HEK293 (cell line): Measurements from ENCODE around the gene COA8.

ENCODE experiments used
- HOXD13 ChIP-seq: sonication (generic); formaldehyde crosslinking; IDR thresholded peaks from 2 replicates; pipeline ENCODE4 v1.8.0; 2022; ENCODE audit warnings: missing genetic modification reagents, borderline replicate concordance
- IKZF3 ChIP-seq: fragments of 450-650 bp; IDR thresholded peaks from 2 replicates; pipeline ENCODE4 v1.5.0; 2018; ENCODE audit warnings: missing biosample characterization, mild to moderate bottlenecking, missing genetic modification characterization, moderate library complexity
- KLF1 ChIP-seq: fragments of 450-650 bp; formaldehyde crosslinking; IDR thresholded peaks from 2 replicates; pipeline ENCODE4 v1.5.1; 2016; ENCODE audit warnings: missing biosample characterization, missing genetic modification characterization
- KLF10 ChIP-seq: fragments of 450-650 bp; IDR thresholded peaks from 2 replicates; pipeline ENCODE4 v1.5.1; 2018; ENCODE audit warnings: missing biosample characterization, mild to moderate bottlenecking, missing genetic modification characterization
- KLF17 ChIP-seq: fragments of 450-650 bp; formaldehyde crosslinking; IDR thresholded peaks from 2 replicates; pipeline ENCODE4 v1.5.1; 2016; ENCODE audit warnings: missing biosample characterization, missing genetic modification characterization
- MZF1 ChIP-seq: fragments of 450-650 bp; formaldehyde crosslinking; IDR thresholded peaks from 2 replicates; pipeline ENCODE4 v1.5.1; 2017; ENCODE audit warnings: missing biosample characterization, missing genetic modification characterization, borderline replicate concordance
- PBX3 ChIP-seq: sonication (generic); formaldehyde crosslinking; IDR thresholded peaks from 2 replicates; pipeline ENCODE4 v1.8.1; 2022; ENCODE audit warnings: mild to moderate bottlenecking, moderate library complexity, missing genetic modification reagents
- PRDM1 ChIP-seq: fragments of 450-650 bp; formaldehyde crosslinking; IDR thresholded peaks from 2 replicates; pipeline ENCODE4; 2016; ENCODE audit warnings: missing biosample characterization, missing genetic modification characterization
- PRDM10 ChIP-seq: fragments of 450-650 bp; formaldehyde crosslinking; IDR thresholded peaks from 2 replicates; pipeline ENCODE4 v1.5.1; 2016; ENCODE audit warnings: missing biosample characterization, missing genetic modification characterization
- SCRT1 ChIP-seq: fragments of 450-650 bp; formaldehyde crosslinking; IDR thresholded peaks from 2 replicates; pipeline ENCODE4 v1.5.1; 2016; ENCODE audit warnings: missing biosample characterization, missing genetic modification characterization, borderline replicate concordance
- SP7 ChIP-seq: fragments of 450-650 bp; formaldehyde crosslinking; IDR thresholded peaks from 2 replicates; pipeline ENCODE4 v1.5.1; 2016; ENCODE audit warnings: missing biosample characterization, missing genetic modification characterization
- ZBTB10 ChIP-seq: fragments of 450-650 bp; formaldehyde crosslinking; IDR thresholded peaks from 2 replicates; pipeline ENCODE4 v1.5.1; 2016; ENCODE audit warnings: missing biosample characterization, missing genetic modification characterization
- ZBTB48 ChIP-seq: fragments of 450-650 bp; formaldehyde crosslinking; IDR thresholded peaks from 2 replicates; pipeline ENCODE4 v1.5.1; 2016; ENCODE audit warnings: missing biosample characterization, missing genetic modification characterization
- ZFP69B ChIP-seq: fragments of 450-650 bp; formaldehyde crosslinking; IDR thresholded peaks from 2 replicates; pipeline ENCODE4 v1.5.1; 2016; ENCODE audit warnings: missing biosample characterization, missing genetic modification characterization
- ZNF112 ChIP-seq: fragments of 450-650 bp; formaldehyde crosslinking; IDR thresholded peaks from 2 replicates; pipeline ENCODE4 v1.5.0; 2017; ENCODE audit warnings: missing biosample characterization, missing genetic modification characterization
- ZNF133 ChIP-seq: fragments of 450-650 bp; formaldehyde crosslinking; IDR thresholded peaks from 2 replicates; pipeline ENCODE4 v1.5.1; 2016; ENCODE audit warnings: missing biosample characterization, missing genetic modification characterization
- ZNF2 ChIP-seq: fragments of 450-650 bp; formaldehyde crosslinking; IDR thresholded peaks from 2 replicates; pipeline ENCODE4 v1.5.1; 2016; ENCODE audit warnings: missing biosample characterization, missing genetic modification characterization
- ZNF211 ChIP-seq: fragments of 450-650 bp; formaldehyde crosslinking; IDR thresholded peaks from 2 replicates; pipeline ENCODE4 v1.5.1; 2016; ENCODE audit warnings: low read depth, missing biosample characterization, missing genetic modification characterization
- ZNF214 ChIP-seq: fragments of 450-650 bp; formaldehyde crosslinking; IDR thresholded peaks from 2 replicates; pipeline ENCODE4 v1.5.1; 2017; ENCODE audit warnings: missing biosample characterization, mild to moderate bottlenecking, missing genetic modification characterization, borderline replicate concordance
- ZNF280C ChIP-seq: fragments of 450-650 bp; formaldehyde crosslinking; IDR thresholded peaks from 2 replicates; pipeline ENCODE4 v1.5.1; 2016; ENCODE audit warnings: missing biosample characterization, missing genetic modification characterization
- ZNF292 ChIP-seq: fragments of 450-650 bp; formaldehyde crosslinking; IDR thresholded peaks from 2 replicates; pipeline ENCODE4 v1.5.1; 2016; ENCODE audit warnings: low read depth, missing biosample characterization, missing genetic modification characterization, borderline replicate concordance
- ZNF362 ChIP-seq: fragments of 450-650 bp; formaldehyde crosslinking; IDR thresholded peaks from 2 replicates; pipeline ENCODE4 v1.5.1; 2016; ENCODE audit warnings: missing biosample characterization, missing genetic modification characterization
- ZNF37A ChIP-seq: fragments of 450-650 bp; IDR thresholded peaks from 2 replicates; pipeline ENCODE4 v1.5.1; 2018; ENCODE audit warnings: missing biosample characterization, missing genetic modification characterization
- ZNF514 ChIP-seq: fragments of 450-650 bp; formaldehyde crosslinking; IDR thresholded peaks from 2 replicates; pipeline ENCODE4 v1.5.1; 2016; ENCODE audit warnings: missing biosample characterization, missing genetic modification characterization
- ZNF529 ChIP-seq: fragments of 450-650 bp; formaldehyde crosslinking; IDR thresholded peaks from 2 replicates; pipeline ENCODE4 v1.5.1; 2017; ENCODE audit warnings: missing genetic modification characterization, missing biosample characterization; ENCODE audit not compliant: insufficient replicate concordance
- ZNF558 ChIP-seq: fragments of 450-650 bp; formaldehyde crosslinking; IDR thresholded peaks from 2 replicates; pipeline ENCODE4 v1.5.1; 2016; ENCODE audit warnings: missing biosample characterization, missing genetic modification characterization
- ZNF610 ChIP-seq: fragments of 450-650 bp; formaldehyde crosslinking; IDR thresholded peaks from 2 replicates; pipeline ENCODE4 v1.5.1; 2016; ENCODE audit warnings: missing biosample characterization, missing genetic modification characterization, borderline replicate concordance
- ZNF670 ChIP-seq: fragments of 450-650 bp; formaldehyde crosslinking; IDR thresholded peaks from 2 replicates; pipeline ENCODE4 v1.5.1; 2016; ENCODE audit warnings: missing biosample characterization, missing genetic modification characterization, low read depth

Gene COA8

GRCh38 chr14:103542605-103543088 is 20.1 kb upstream of the COA8 start (continued):
- TF ChIP-seq PRDM10 (tag by site-specific recombination): no peak
- TF ChIP-seq ZNF610: no peak
- TF ChIP-seq SP7 (tag by site-specific recombination): 0 out of 2 replicates have a peak, but pooled peaks have one; percentile 45
- no peak for TF ChIP-seq MZF1
- no peak for TF ChIP-seq ZNF214 (tag by site-specific recombination)
- peak; percentile 77 for TF ChIP-seq IKZF3 (tag by site-specific recombination)
- no peak for TF ChIP-seq ZNF37A (tag by site-specific recombination)
- TF ChIP-seq PRDM1: no peak
- no peak for TF ChIP-seq ZNF514 (tag by site-specific recombination)
- no peak for TF ChIP-seq PBX3 (CRISPR knock-in tag)
- no peak for TF ChIP-seq ZNF2 (tag by site-specific recombination)
- 0 out of 2 replicates have a peak, but pooled peaks have one; percentile 17 for TF ChIP-seq ZBTB10
- TF ChIP-seq ZNF211: no peak
- no peak for TF ChIP-seq ZBTB48 (tag by site-specific recombination)
- no peak for TF ChIP-seq ZNF292 (tag by site-specific recombination)
- peak; percentile 93 for TF ChIP-seq KLF1
- peak; percentile 84 for TF ChIP-seq SCRT1 (tag by site-specific recombination)
- no peak for TF ChIP-seq ZNF362 (tag by site-specific recombination)
- TF ChIP-seq ZFP69B (tag by site-specific recombination): no peak
- TF ChIP-seq ZNF133: no peak
- no peak for TF ChIP-seq HOXD13 (CRISPR knock-in tag)
- peak; percentile 85; the same call in 1 of the 2 replicates for TF ChIP-seq KLF17
- TF ChIP-seq ZNF280C (tag by site-specific recombination): no peak
- no peak for TF ChIP-seq ZNF670
- no peak for TF ChIP-seq ZNF529 (tag by site-specific recombination)
- TF ChIP-seq ZNF112 (tag by site-specific recombination): no peak
- no peak for TF ChIP-seq ZNF558 (tag by site-specific recombination)
- no peak for TF ChIP-seq KLF10 (tag by site-specific recombination)
